NCI-H226 (cell line): ENCODE measurements around the gene AP3S1.

Experiments used
- DNase-seq: peaks from one replicate; pipeline ENCODE4 v3.0.0-alpha.2; 2015

AP3S1 gene

DNA sequence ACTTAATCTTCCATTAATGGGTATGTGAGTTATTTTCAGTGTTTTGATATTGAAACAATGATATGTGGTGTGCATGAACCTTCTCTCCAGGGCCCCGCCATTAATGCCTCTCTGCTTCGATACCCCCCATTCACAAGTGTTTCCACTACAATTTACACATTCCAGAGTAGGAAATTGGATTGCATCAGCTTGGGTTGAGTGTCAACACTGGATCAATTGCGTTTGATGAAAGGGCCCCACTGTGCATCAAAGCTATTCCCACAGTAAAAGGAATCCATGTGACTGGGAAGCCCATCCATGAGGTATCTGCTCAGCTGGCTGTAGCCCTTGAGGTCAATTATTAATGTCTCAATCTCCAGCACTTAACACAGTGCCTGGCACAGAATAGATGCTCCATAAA is 102.8 kb downstream of the AP3S1 start:
- DNase-seq: no peak

DNA sequence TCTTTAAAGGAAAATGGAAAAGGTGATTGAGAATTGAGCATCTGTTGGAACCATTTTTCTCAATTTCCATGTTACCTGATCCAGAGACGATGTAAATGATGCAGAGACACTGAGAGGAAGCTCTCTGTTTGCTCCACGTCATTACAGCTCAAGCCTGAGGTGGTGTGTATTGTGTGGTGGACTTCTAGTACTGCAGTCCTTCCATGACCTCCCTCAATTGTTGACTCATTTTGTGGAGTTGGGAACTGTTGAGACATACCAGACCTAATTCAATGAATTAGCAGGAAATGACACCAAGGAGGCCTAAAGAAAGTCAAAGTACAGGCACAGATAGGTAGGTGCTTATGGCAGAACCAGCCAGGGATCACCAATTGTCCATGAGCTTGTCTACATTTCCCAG is 104.9 kb downstream of the AP3S1 start:
- peak; percentile 12 for DNase-seq

- no peak for DNase-seq
Observed at GRCh38 chr5:115947260-115947659, 105.5 kb downstream of the AP3S1 start.

DNA sequence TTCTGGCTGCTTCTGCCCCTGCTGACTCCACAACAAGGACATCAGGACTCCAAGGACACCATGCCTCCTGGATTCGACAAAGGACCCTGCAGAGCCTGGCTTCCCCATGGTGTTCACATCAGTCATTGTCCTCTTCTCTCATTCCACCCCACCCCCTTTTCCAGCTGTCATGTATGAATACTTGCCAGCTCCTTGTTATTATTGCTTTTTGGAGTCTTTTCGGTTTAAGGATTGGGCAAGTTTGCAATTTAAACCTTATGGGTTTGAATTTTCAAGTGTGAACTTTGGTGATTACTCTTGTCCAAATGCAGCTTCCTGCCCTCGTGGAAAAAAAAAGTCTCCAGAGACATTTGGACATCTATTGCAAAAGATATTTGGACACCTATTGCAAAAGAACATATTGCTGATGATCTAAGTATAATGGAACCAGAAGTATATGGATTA is 106.4 kb downstream of the AP3S1 start:
- DNase-seq: no peak

DNA sequence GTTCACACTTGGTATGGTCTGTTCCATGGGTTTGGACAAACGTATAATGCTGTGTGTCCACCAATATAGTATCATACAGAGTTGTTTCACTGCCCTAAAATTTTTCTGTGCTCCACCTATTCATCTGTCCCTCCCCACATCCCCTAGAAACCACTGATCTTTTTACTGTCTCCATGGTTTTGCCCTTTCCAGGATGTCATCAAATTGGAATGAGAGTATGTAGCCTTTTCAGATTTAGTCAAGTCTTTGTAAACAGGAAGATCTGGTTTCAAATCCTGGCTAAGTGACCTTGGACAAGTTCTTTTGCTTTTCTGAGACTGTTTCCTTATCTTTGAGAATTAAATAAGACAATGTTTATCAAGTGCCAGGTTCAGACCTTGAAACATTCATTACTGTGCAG is 107.4 kb downstream of the AP3S1 start:
- peak; percentile 28 for DNase-seq

- DNase-seq: no peak
Observed at GRCh38 chr5:115952588-115952987, 110.9 kb downstream of the AP3S1 start.

DNA sequence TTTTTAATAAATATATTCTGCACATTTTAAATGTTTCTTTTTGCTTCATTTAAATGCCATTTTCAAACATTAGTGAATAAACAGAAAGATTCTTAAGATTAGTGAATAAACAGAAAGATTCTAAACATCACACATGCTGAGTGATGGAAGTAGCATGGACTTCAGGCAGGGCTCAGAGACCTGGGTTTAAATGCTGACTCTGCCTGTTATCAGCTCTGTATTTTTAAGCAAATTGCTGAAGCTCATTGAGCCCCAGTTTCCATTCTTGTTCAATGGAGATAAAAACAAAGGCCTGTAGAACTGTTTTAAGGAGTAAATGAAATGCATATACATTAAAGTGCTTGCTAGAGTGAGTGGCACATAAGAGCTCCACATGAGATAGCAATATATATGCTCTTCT is 112.4 kb downstream of the AP3S1 start:
- DNase-seq: no peak

DNA sequence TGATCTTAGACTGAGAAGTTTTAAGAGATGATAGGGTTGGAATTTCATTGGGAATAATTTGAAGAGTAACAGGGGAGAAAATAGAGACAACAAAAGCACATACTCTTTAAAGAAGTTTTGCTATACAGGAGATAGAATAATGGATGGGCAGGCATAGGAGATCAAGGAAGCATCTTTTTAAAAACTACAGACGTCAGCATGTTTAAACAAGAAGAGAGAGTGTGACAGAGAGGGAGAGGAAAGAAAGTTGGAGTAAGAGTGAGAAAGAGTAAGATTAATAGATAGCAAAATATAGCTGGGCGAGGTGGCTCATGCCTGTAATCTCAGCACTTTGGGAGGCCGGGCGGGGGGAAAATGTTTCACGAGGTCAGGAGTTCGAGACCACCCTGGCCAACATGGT is 115.2 kb downstream of the AP3S1 start:
- no peak for DNase-seq

DNA sequence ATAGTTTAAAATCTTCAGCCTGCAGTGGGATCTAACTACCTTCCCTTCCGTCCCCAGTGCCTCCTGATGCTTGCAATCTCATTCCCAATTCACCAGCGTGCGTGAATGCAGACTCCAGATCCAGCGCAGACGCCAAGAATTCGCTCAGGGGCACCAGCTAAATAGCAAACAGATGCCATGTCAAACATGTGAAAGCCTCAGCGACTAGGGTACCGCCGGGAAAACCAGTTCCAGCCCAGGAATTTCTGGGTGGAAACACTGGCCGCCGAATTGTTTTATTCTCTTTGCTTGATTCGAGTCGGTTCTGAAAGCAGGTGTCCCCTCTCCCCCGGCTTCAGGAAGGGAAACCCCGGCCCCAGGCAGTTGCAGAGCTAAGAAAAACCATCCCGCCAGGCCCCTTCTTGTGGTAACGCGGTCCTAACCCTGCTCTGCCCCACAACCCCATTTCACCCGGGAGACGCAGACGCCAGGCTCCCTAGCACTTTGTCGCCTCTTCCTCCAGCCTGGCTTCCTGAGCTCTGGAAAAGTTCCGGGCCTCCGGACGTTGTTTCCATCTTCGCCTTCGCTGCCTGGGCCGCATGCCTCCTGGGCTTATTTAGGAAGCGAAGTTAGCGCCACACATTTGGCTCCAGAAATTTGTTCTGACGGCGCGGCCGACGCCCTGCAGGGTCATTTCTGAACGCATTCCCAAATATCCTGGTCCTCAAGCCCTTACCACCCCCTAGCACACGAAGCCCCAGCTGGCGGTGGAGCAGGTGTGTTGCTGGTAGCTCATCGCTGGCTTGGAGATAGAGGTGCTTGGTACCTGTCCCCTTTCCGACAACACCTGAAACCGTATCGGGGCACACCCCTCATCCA is 119.9 kb downstream of the AP3S1 start:
- DNase-seq: no peak

DNA sequence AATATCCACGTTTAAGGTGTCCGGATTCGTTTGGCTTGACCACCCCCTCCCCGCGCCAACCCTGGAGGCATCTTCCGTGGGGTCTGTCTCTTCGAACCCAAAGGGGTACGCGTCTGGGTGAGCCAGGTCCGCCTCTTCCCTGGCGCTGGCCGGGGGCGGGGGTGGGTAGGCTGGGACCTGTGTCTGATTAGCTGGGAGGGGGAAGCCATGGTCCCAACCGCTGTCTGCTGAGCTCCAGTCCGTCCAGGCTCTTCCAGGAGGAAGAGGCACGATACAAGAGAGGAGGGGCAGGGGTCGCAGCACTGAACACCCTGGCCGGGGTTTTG is 120.5 kb downstream of the AP3S1 start, which contains the start of gene LVRN:
Gene LVRN, plus strand, starts transcription at position 237 of the 326 bp plus-strand sequence. CDS start 143 bp downstream, outside the sequence.
- DNase-seq: no peak

GRCh38 chr5:115962565-115963402 is 121.0 kb downstream of the AP3S1 start:
- no peak for DNase-seq

DNA sequence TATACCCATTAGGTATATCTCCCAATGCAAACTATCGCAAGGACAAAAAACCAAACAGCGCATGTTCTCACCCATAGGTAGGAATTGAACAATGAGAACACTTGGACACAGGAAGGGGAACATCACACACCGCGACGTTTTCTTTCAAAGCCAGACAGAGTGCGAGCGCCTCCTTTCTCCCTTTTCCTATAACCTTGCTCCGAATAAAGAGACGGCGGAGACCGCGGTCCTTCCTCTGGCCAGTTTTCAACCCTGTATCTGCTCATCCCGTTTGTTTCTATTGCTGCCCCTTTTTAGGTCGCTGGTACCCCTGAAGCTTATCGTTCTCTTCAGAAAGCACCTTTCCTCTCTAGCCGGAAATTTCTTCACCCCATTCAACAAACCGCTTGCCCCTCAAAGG is 121.8 kb downstream of the AP3S1 start:
- DNase-seq: no peak
